IMR-90 (cell line): ENCODE results near the gene NXPE1. TPM values are rescaled to one million over a fixed set of nuclear protein-coding genes. Genes with fewer than 3 reads are reported as not detected.

Experiments
- ATAC-seq: fragments of 200-7000 bp; cut with Tn5 transposase; 2 replicates; pipeline ENCODE4 v1.9.1; 2020; ENCODE audit warnings: low read depth, mild to moderate bottlenecking, moderate library complexity
- BruUV-seq: library from RNA; stranded (reverse); fragments of 400-500 nt; replicated peaks from 2 replicates; lab custom pipeline; 2021; lab: Mats Ljungman, UMichigan
- CTCF ChIA-PET: fragments of 300-600 bp; formaldehyde crosslinking; extraction: SDS; loops from one replicate; lab custom pipeline; 2021; ENCODE audit warnings: antibody characterized with exemption; lab: Yijun Ruan, JAX
- POLR2A ChIA-PET: fragments of 300-600 bp; sonication (Branson Sonifier 250); formaldehyde crosslinking; loops from one replicate; lab custom pipeline; 2022; ENCODE audit warnings: antibody characterized with exemption; ENCODE audit not compliant: unreplicated experiment; lab: Charles Lee
- DNase-seq: peaks from one replicate; pipeline ENCODE4 v3.0.0; 2013
- H2AFZ ChIP-seq: replicated peaks from 2 replicates; pipeline ENCODE3; 2013; ENCODE audit warnings: low read length, mild to moderate bottlenecking; ENCODE audit not compliant: poor library complexity
- H2AK5ac ChIP-seq: 2 replicates; pipeline ENCODE4 v1.6.1; 2013; ENCODE audit warnings: low read depth, low read length, inconsistent platforms
- H2AK9ac ChIP-seq: replicated peaks from 2 replicates; pipeline ENCODE3; 2013; ENCODE audit warnings: mild to moderate bottlenecking, low read depth, low read length, moderate library complexity; ENCODE audit not compliant: poor library complexity
- H2BK120ac ChIP-seq: 2 replicates; pipeline ENCODE4 v1.6.1; 2013; ENCODE audit warnings: low read depth, low read length, inconsistent platforms
- H2BK15ac ChIP-seq: 3 replicates; pipeline ENCODE4 v1.6.1; 2013; ENCODE audit warnings: low read depth, low read length, inconsistent platforms
- H2BK20ac ChIP-seq: 2 replicates; pipeline ENCODE4 v1.6.1; 2013; ENCODE audit warnings: low read depth, mild to moderate bottlenecking, inconsistent platforms, low read length, moderate library complexity
- H2BK5ac ChIP-seq: 2 replicates; pipeline ENCODE4 v1.6.1; 2013; ENCODE audit warnings: mild to moderate bottlenecking, low read depth, low read length, inconsistent platforms; ENCODE audit not compliant: poor library complexity, severe bottlenecking
- H3K14ac ChIP-seq: replicated peaks from 2 replicates; pipeline ENCODE4 v1.6.1; 2013; ENCODE audit warnings: low read depth, low read length, inconsistent platforms
- H3K18ac ChIP-seq: 2 replicates; pipeline ENCODE4 v1.6.1; 2013; ENCODE audit warnings: low read depth, low read length, control low read depth
- H3K23ac ChIP-seq: 2 replicates; pipeline ENCODE4 v1.6.1; 2013; ENCODE audit warnings: low read depth, low read length, inconsistent platforms
- H3K27ac ChIP-seq: 2 replicates; pipeline ENCODE4 v1.5.1; 2013; ENCODE audit warnings: mild to moderate bottlenecking, control low read depth, low read length; ENCODE audit not compliant: insufficient read depth
- H3K27me3 ChIP-seq: 2 replicates; pipeline ENCODE4 v1.6.1; 2013; ENCODE audit warnings: low read length; ENCODE audit not compliant: control insufficient read depth, insufficient read depth
- H3K36me3 ChIP-seq: 2 replicates; pipeline ENCODE4 v1.6.1; 2013; ENCODE audit warnings: low read length, mixed read lengths; ENCODE audit not compliant: control insufficient read depth, insufficient read depth
- H3K4ac ChIP-seq: 2 replicates; pipeline ENCODE4 v1.6.1; 2013; ENCODE audit warnings: low read depth, low read length, inconsistent platforms
- H3K4me1 ChIP-seq: 2 replicates; pipeline ENCODE4 v1.6.1; 2013; ENCODE audit warnings: low read length, mixed read lengths; ENCODE audit not compliant: control insufficient read depth, insufficient read depth
- H3K4me2 ChIP-seq: 2 replicates; pipeline ENCODE4 v1.6.1; 2013; ENCODE audit warnings: low read depth, mild to moderate bottlenecking, control low read depth, low read length, moderate library complexity
- H3K4me3 ChIP-seq: 2 replicates; pipeline ENCODE4 v1.5.1; 2013; ENCODE audit warnings: low read depth, mild to moderate bottlenecking, control low read depth, low read length, moderate library complexity; ENCODE audit not compliant: insufficient read depth
- H3K56ac ChIP-seq: 2 replicates; pipeline ENCODE4 v1.6.1; 2013; ENCODE audit warnings: low read length, inconsistent platforms; ENCODE audit not compliant: insufficient read depth; ENCODE audit errors: extremely low read depth
- H3K79me1 ChIP-seq, 2 experiments: 2 replicates each; pipeline ENCODE4 v1.6.1; 2013; ENCODE audit warnings: low read length in 2 of 2, inconsistent platforms in 1 of 2, low read depth in 1 of 2
- H3K9ac ChIP-seq: 2 replicates; pipeline ENCODE4 v1.6.1; 2013; ENCODE audit warnings: low read depth, low read length, control low read depth
- H3K9me1 ChIP-seq: 2 replicates; pipeline ENCODE4 v1.6.1; 2013; ENCODE audit warnings: low read length, inconsistent platforms; ENCODE audit not compliant: insufficient read depth
- H3K9me3 ChIP-seq: 2 replicates; pipeline ENCODE4 v1.6.1; 2013; ENCODE audit warnings: low read length; ENCODE audit not compliant: control insufficient read depth, insufficient read depth
- H4K20me1 ChIP-seq: 2 replicates; pipeline ENCODE4 v1.6.1; 2013; ENCODE audit warnings: low read length, inconsistent platforms; ENCODE audit not compliant: insufficient read depth
- H4K5ac ChIP-seq: 2 replicates; pipeline ENCODE4 v1.6.1; 2013; ENCODE audit warnings: mild to moderate bottlenecking, low read depth, low read length, control low read depth
- H4K8ac ChIP-seq, 2 experiments: 2 replicates each; pipeline ENCODE4 v1.6.1; 2013; ENCODE audit warnings: low read depth in 2 of 2, low read length in 2 of 2, control low read depth in 1 of 2, inconsistent platforms in 1 of 2
- H4K91ac ChIP-seq: 2 replicates; pipeline ENCODE4 v1.6.1; 2013; ENCODE audit warnings: low read depth, low read length, inconsistent platforms; ENCODE audit not compliant: insufficient read depth
- BHLHE40 ChIP-seq: fragments of 150-350 bp; IDR thresholded peaks from 2 replicates; pipeline ENCODE4 v1.6.1; 2016; ENCODE audit warnings: mild to moderate bottlenecking, low read depth, low read length
- CHD1 ChIP-seq: IDR thresholded peaks from 2 replicates; pipeline ENCODE4 v1.6.1; 2012; ENCODE audit warnings: low read depth, low read length, improper control_type of control experiment
- FOS ChIP-seq: fragments of 150-350 bp; IDR thresholded peaks from 2 replicates; pipeline ENCODE4 v1.6.1; 2016; ENCODE audit warnings: low read depth, low read length
- MAFK ChIP-seq: IDR thresholded peaks from 2 replicates; pipeline ENCODE4 v1.6.1; 2012; ENCODE audit warnings: low read depth, low read length, improper control_type of control experiment
- MAZ ChIP-seq: IDR thresholded peaks from 2 replicates; pipeline ENCODE4 v1.6.1; 2012; ENCODE audit warnings: low read depth, mild to moderate bottlenecking, low read length, improper control_type of control experiment, moderate library complexity, borderline replicate concordance
- MXI1 ChIP-seq: IDR thresholded peaks from 2 replicates; pipeline ENCODE4 v1.6.1; 2012; ENCODE audit warnings: low read depth, mild to moderate bottlenecking, low read length, moderate library complexity, borderline replicate concordance
- NFE2L2 ChIP-seq: fragments of 150-350 bp; IDR thresholded peaks from 2 replicates; pipeline ENCODE4 v1.6.1; 2016; ENCODE audit warnings: low read depth, mild to moderate bottlenecking, low read length
- POLR2A ChIP-seq: IDR thresholded peaks from 2 replicates; pipeline ENCODE4 v1.6.1; 2012; ENCODE audit warnings: mild to moderate bottlenecking, low read depth, low read length
- RAD21 ChIP-seq: IDR thresholded peaks from 2 replicates; pipeline ENCODE4 v1.6.1; 2012; ENCODE audit warnings: low read length, improper control_type of control experiment
- RCOR1 ChIP-seq: IDR thresholded peaks from 2 replicates; pipeline ENCODE4 v1.6.1; 2012; ENCODE audit warnings: mild to moderate bottlenecking, low read length, improper control_type of control experiment; ENCODE audit not compliant: insufficient replicate concordance
- RFX5 ChIP-seq: IDR thresholded peaks from 2 replicates; pipeline ENCODE4 v1.8.0; 2012; ENCODE audit warnings: low read depth, mild to moderate bottlenecking, low read length, moderate library complexity
- SMC3 ChIP-seq: fragments of 150-350 bp; IDR thresholded peaks from 2 replicates; pipeline ENCODE4 v1.6.1; 2016; ENCODE audit warnings: low read depth, mild to moderate bottlenecking, antibody characterized with exemption, low read length, moderate library complexity
- WGBS, 2 experiments: methylation state at CpG; one replicate each; pipeline versions ENCODE4 v1.1.5 to v1.1.7; 2013; ENCODE audit warnings: missing lambda C conversion rate in 2 of 2; ENCODE audit not compliant: insufficient read length in 1 of 2; ENCODE audit errors: extremely low coverage in 2 of 2; 5-methylcytosine and 5-hydroxymethylcytosine counted together
- dilution Hi-C: fragments of 300-500 bp; cut with HindIII; formaldehyde crosslinking; loops from one replicate; pipeline ENCODE4 v1.14.3; 2018; ENCODE audit warnings: low sequenced_read_pairs; ENCODE audit not compliant: unreplicated experiment
- in situ Hi-C: fragments of 300-500 bp; cut with MboI; formaldehyde crosslinking; loops from 3 replicates; pipeline ENCODE4 v1.14.3; 2019; ENCODE audit warnings: low sequenced_read_pairs, inconsistent platforms, mixed read lengths
- intact Hi-C: fragments of 100-400 bp; cut with micrococcal nuclease; formaldehyde crosslinking; loops from 2 replicates; pipeline ENCODE4 v1.10.0; 2022
- polyA plus RNA-seq, 3 experiments: library from polyadenylated mRNA; depleted of rRNA; stranded (reverse); fragments of >200 nt; gene quantifications; 2 replicates each; pipeline ENCODE4 v1.2.3, GENCODE V29; 2012; ENCODE audit warnings: low replicate concordance in 1 of 3
- total RNA-seq: library from RNA; depleted of rRNA; stranded (reverse); fragments of >200 nt; gene quantifications from 2 replicates; pipeline ENCODE4 v1.2.3, GENCODE V29; 2012
- TF ChIP-seq, protein P1 (sequence below): fragments of 150-350 bp; IDR thresholded peaks from 2 replicates; pipeline ENCODE4 v1.6.1; 2016; ENCODE audit warnings: low read depth, mild to moderate bottlenecking, low read length, moderate library complexity, borderline replicate concordance
- TF ChIP-seq, protein P2 (sequence below): conservative IDR thresholded peaks from 2 replicates; pipeline ENCODE4 v1.5.1; 2012; ENCODE audit warnings: mild to moderate bottlenecking, low read depth, low read length, improper control_type of control experiment
- TF ChIP-seq, protein P3 (sequence below): fragments of 150-350 bp; IDR thresholded peaks from 2 replicates; pipeline ENCODE4 v1.6.1; 2017; ENCODE audit warnings: mild to moderate bottlenecking, antibody characterized with exemption, low read length, low read depth

NXPE1 gene
- total and polyA plus RNA-seq, 2 of the 4 experiments (the other 2 are of a cell fraction), result not detected

DNA sequence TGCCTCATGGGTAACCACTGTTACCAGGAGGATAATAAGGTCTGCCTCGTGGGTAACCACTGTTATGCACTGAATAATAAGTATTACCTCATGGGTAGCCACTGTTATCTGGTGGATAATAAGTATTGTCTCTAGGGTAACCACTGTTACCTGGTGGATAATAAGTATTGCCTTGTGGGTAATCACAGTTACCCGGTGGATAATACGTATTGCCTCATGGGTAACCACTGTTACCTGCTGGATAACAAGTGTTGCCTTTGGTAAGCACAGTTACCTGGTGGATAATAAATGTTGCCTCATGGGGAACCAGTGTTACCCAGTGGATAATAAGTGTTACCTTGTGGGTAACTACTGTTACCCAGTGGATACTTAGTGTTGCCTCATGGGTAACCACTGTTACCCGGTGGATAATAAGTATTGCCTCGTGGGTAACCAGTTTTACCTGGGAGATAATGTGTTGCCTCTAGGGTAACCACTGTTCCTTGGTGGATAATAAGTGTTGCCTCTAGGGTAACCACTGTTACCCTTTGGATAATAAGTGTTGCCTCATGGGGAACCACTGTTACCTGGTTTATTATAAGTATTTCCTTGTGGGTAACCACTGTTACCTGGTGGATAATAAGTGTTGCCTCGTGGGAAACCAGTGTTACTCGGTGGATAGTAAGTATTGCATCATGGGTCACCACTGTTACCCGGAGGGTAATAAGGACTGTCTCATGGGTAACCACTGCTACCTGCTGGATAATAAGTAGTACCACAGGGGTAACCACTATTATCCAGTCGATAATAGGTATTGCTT, 46.5 kb upstream of the NXPE1 start:
- no peak for ATAC-seq
- DNase-seq, result peak; percentile 3
- Histone ChIP-seq H3K4ac (no peak overlapping the region), H4K91ac (no peak overlapping the region), H3K79me1 (no peaks in the 10 kb centered on the region), H3K9me3 (no peaks in the 10 kb centered on the region), H3K27ac (no peak overlapping the region), H3K14ac (no peak overlapping the region), H2BK15ac (no peak overlapping the region), H3K4me1 (no peaks in the 10 kb centered on the region), H3K4me2 (no peak overlapping the region), H3K4me3 (no peak overlapping the region), H2BK20ac (no peak overlapping the region), H3K18ac (no peak overlapping the region), H2BK120ac (no peak overlapping the region), H2AK5ac (no peak overlapping the region), H3K56ac (no peak overlapping the region), H2BK5ac (no peak overlapping the region), H3K9me1 (no peaks in the 10 kb centered on the region), H3K9ac (no peak overlapping the region), H3K27me3 (no peaks in the 10 kb centered on the region), H2AFZ (no peak overlapping the region), H2AK9ac (no peak overlapping the region), H3K36me3 (no peaks in the 10 kb centered on the region), H3K23ac (no peak overlapping the region), H4K20me1 (no peaks in the 10 kb centered on the region), H4K8ac (no peak overlapping the region), H4K5ac (no peak overlapping the region)
- intact Hi-C loops (loop anchor here (1.0 to 5.0 kb wide), 2 partner anchors 266 to 324 kb away; no protein-coding TSS in a partner anchor), in situ Hi-C loops (no loop called here), dilution Hi-C loops (no loop called here)
- CTCF ChIA-PET, result no interaction called here
- WGBS, 2 experiments, result 60% methylated on average over 4 of the region's 9 CpGs; no CpG with 5 or more reads in 1 of the 2 experiments
- POLR2A ChIA-PET, result no interaction called here
- no TSS peak for BruUV-seq
- TF ChIP-seq NFE2L2, result no peak
- peak; percentile 22 for TF ChIP-seq RAD21
- TF ChIP-seq SMC3, result peak; percentile 14; the same call in 1 of the 2 replicates
- no peak for TF ChIP-seq RFX5
- TF ChIP-seq, protein P1, sequence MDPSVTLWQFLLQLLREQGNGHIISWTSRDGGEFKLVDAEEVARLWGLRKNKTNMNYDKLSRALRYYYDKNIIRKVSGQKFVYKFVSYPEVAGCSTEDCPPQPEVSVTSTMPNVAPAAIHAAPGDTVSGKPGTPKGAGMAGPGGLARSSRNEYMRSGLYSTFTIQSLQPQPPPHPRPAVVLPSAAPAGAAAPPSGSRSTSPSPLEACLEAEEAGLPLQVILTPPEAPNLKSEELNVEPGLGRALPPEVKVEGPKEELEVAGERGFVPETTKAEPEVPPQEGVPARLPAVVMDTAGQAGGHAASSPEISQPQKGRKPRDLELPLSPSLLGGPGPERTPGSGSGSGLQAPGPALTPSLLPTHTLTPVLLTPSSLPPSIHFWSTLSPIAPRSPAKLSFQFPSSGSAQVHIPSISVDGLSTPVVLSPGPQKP, result no peak
- no peak for TF ChIP-seq POLR2A
- no peak for TF ChIP-seq RCOR1
- TF ChIP-seq, protein P2, sequence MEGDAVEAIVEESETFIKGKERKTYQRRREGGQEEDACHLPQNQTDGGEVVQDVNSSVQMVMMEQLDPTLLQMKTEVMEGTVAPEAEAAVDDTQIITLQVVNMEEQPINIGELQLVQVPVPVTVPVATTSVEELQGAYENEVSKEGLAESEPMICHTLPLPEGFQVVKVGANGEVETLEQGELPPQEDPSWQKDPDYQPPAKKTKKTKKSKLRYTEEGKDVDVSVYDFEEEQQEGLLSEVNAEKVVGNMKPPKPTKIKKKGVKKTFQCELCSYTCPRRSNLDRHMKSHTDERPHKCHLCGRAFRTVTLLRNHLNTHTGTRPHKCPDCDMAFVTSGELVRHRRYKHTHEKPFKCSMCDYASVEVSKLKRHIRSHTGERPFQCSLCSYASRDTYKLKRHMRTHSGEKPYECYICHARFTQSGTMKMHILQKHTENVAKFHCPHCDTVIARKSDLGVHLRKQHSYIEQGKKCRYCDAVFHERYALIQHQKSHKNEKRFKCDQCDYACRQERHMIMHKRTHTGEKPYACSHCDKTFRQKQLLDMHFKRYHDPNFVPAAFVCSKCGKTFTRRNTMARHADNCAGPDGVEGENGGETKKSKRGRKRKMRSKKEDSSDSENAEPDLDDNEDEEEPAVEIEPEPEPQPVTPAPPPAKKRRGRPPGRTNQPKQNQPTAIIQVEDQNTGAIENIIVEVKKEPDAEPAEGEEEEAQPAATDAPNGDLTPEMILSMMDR, result 0 out of 2 replicates have a peak, but pooled peaks have one; percentile 15
- no peak for TF ChIP-seq BHLHE40
- TF ChIP-seq MAZ, result no peak
- no peak for TF ChIP-seq FOS
- TF ChIP-seq MXI1, result no peak
- TF ChIP-seq, protein P3, sequence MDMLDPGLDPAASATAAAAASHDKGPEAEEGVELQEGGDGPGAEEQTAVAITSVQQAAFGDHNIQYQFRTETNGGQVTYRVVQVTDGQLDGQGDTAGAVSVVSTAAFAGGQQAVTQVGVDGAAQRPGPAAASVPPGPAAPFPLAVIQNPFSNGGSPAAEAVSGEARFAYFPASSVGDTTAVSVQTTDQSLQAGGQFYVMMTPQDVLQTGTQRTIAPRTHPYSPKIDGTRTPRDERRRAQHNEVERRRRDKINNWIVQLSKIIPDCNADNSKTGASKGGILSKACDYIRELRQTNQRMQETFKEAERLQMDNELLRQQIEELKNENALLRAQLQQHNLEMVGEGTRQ, result no peak
- no peak for TF ChIP-seq MAFK
- no peak for TF ChIP-seq CHD1
